Tibial artery (tissue), 4 donors: ENCODE measurements around the gene ADAM22.

ENCODE experiments used
- DNase-seq, 2 donors: peaks; one replicate each; pipeline ENCODE4 v3.0.0-alpha.2; 2019
- H3K27ac ChIP-seq, 2 donors: fragments of 200-600 bp; sonication (generic) in 1 of 2; 1 replicate in 1 of 2; 2 replicates in 1 of 2; pipeline ENCODE4 v1.5.1; 2018 to 2019; ENCODE audit warnings: mild to moderate bottlenecking in 1 of 2
- H3K27me3 ChIP-seq, 2 donors: fragments of 200-600 bp; sonication (generic) in 1 of 2; one replicate each; pipeline versions ENCODE4 v1.5.1 to v1.6.0; 2016 to 2019
- H3K36me3 ChIP-seq, 3 donors: fragments of 200-600 bp; sonication (generic) in 2 of 3; one replicate each; pipeline ENCODE4 v1.5.1; 2016 to 2019; ENCODE audit warnings: mild to moderate bottlenecking in 2 of 3
- H3K4me1 ChIP-seq, 4 donors: fragments of 200-600 bp; sonication (generic) in 2 of 4; 1 replicate in 3 of 4; 2 replicates in 1 of 4; pipeline ENCODE4 v1.5.1; 2016 to 2019
- H3K4me3 ChIP-seq, 2 donors: fragments of 200-600 bp; sonication (generic) in 1 of 2; 1 replicate in 1 of 2; 2 replicates in 1 of 2; pipeline ENCODE4 v1.5.1; 2018 to 2019; ENCODE audit warnings: mild to moderate bottlenecking in 2 of 2
- H3K9me3 ChIP-seq, 3 donors: fragments of 200-600 bp; sonication (generic) in 1 of 3; one replicate each; pipeline ENCODE4 v1.5.1; 2016 to 2019
- intact Hi-C: fragments of 100-400 bp; cut with DNase I; formaldehyde crosslinking; loops from one replicate; pipeline ENCODE4 v1.15.0; 2023; ENCODE audit warnings: low total_unique reads
- TF ChIP-seq, protein P1 (sequence below), 2 experiments: fragments of 200-600 bp in 1 of 2; fragments of 450-650 bp in 1 of 2; IDR thresholded peaks; one replicate each; pipeline ENCODE4 v1.5.1; 2017 to 2019; ENCODE audit warnings: antibody characterized with exemption in 2 of 2, mild to moderate bottlenecking in 1 of 2, moderate library complexity in 1 of 2

The ADAM22 gene

DNA sequence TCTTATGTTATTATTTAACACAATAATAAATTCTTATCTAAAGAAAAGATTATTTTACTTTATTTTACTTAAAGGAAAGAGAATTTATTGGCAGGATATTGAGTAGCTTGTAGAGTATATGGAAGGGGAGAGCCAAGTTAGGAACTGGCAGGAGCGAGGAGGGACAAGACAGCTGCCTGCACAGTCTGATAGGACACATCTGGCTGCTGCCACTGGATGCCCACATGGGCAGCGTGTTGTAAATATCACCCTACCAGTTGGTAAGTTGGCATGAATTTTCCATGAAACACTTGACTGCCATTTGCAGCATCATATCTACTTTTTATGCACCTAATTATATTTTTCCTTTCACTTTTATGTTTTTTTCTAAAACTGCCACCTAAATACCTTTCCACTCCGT, 266.2 kb downstream of the ADAM22 start:
- no peak overlapping the region for H3K27ac ChIP-seq
- no peak for DNase-seq
- intact Hi-C loops, result no loop called here
- H3K36me3 ChIP-seq, result peaks cover 14 to 37% (median 25%) of the 10 kb centered on the region in 3 donors
- H3K27me3 ChIP-seq, result no peaks in the 10 kb centered on the region
- H3K4me3 ChIP-seq, result no peak overlapping the region
- H3K4me1 ChIP-seq, result no peaks in the 10 kb centered on the region
- TF ChIP-seq, protein P1, sequence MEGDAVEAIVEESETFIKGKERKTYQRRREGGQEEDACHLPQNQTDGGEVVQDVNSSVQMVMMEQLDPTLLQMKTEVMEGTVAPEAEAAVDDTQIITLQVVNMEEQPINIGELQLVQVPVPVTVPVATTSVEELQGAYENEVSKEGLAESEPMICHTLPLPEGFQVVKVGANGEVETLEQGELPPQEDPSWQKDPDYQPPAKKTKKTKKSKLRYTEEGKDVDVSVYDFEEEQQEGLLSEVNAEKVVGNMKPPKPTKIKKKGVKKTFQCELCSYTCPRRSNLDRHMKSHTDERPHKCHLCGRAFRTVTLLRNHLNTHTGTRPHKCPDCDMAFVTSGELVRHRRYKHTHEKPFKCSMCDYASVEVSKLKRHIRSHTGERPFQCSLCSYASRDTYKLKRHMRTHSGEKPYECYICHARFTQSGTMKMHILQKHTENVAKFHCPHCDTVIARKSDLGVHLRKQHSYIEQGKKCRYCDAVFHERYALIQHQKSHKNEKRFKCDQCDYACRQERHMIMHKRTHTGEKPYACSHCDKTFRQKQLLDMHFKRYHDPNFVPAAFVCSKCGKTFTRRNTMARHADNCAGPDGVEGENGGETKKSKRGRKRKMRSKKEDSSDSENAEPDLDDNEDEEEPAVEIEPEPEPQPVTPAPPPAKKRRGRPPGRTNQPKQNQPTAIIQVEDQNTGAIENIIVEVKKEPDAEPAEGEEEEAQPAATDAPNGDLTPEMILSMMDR (IDR thresholded peaks at IDR 0.05), result no peak
- H3K9me3 ChIP-seq, result no peaks in the 10 kb centered on the region

DNA sequence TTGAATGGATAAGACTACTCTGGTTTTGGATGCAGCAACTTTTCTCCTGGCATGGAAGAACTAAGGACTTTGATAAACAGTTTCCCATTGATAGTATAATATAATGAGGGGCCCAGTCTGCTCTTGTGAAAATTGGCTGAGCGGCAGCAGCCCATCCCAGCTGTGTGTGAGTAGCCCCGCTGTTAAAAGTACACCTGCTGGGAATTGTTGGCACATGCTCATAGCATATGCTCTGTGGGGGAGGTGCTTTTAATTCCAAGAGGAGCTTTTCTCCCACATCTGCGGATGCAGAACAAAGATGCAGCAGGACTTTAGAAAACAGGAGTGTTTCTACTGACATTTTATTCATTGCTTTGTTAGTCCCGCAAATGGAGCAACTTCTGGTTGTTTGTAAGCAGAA, 266.7 kb downstream of the ADAM22 start:
- Histone ChIP-seq H3K4me1 (no peaks in the 10 kb centered on the region), H3K9me3 (no peaks in the 10 kb centered on the region), H3K27ac (no peak overlapping the region), H3K36me3 (peaks cover 19 to 41% (median 27%) of the 10 kb centered on the region in 3 donors), H3K27me3 (no peaks in the 10 kb centered on the region), H3K4me3 (no peak overlapping the region)
- TF ChIP-seq, protein P1 (IDR thresholded peaks at IDR 0.05), result no peak
- no peak for DNase-seq
- intact Hi-C loops, result no loop called here

DNA sequence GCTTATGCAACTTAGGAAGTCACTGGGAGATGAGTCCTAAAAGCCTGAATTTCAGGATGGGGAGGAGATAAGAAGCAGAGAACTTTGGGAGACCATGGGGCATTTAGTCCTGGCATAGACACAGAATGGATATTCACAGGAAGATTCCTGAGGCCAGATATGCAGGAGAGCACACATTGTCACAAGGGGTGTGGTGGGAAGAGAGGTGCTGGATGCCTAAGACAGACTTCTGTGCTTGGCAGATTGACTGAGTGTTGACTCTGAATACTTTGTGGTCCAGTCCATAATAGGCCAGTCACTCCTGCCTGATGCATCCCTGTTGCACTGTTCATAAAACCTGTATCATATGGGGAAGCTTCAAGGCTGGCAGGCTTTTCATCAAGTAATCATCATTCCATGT, 267.3 kb downstream of the ADAM22 start:
- H3K9me3 ChIP-seq, result no peaks in the 10 kb centered on the region
- no peak overlapping the region for H3K4me3 ChIP-seq
- no peak overlapping the region for H3K27ac ChIP-seq
- intact Hi-C loops, result no loop called here
- no peak for DNase-seq
- H3K4me1 ChIP-seq, result no peaks in the 10 kb centered on the region
- no peaks in the 10 kb centered on the region for H3K27me3 ChIP-seq
- TF ChIP-seq, protein P1 (IDR thresholded peaks at IDR 0.05), result no peak
- H3K36me3 ChIP-seq, result peaks cover 24 to 46% (median 32%) of the 10 kb centered on the region in 3 donors

DNA sequence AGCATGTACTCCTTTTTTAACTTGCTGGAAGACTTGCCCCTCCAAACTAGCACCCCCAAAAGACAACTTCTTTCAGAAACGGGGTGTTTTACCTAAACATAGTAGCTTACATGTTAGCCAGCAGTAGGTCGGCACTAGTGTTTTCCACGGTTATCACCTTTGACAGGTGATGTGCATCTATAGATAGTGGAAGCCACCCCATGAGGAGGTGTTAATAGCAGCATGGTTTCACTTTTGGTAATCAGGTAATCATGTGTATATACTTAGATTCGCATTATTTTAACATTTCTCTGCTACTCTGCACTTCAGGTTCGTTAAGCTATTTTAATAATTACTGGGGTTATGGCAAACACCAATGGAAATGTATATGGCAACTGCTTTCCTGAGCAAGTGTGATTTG, 268.2 kb downstream of the ADAM22 start:
- no peaks in the 10 kb centered on the region for H3K4me1 ChIP-seq
- H3K27ac ChIP-seq, result no peak overlapping the region
- no peaks in the 10 kb centered on the region for H3K27me3 ChIP-seq
- peaks cover 34 to 56% (median 42%) of the 10 kb centered on the region in 3 donors for H3K36me3 ChIP-seq
- H3K9me3 ChIP-seq, result no peaks in the 10 kb centered on the region
- H3K4me3 ChIP-seq, result no peak overlapping the region
- intact Hi-C loops, result no loop called here
- TF ChIP-seq, protein P1 (IDR thresholded peaks at IDR 0.05), result no peak
- DNase-seq, result no peak

DNA sequence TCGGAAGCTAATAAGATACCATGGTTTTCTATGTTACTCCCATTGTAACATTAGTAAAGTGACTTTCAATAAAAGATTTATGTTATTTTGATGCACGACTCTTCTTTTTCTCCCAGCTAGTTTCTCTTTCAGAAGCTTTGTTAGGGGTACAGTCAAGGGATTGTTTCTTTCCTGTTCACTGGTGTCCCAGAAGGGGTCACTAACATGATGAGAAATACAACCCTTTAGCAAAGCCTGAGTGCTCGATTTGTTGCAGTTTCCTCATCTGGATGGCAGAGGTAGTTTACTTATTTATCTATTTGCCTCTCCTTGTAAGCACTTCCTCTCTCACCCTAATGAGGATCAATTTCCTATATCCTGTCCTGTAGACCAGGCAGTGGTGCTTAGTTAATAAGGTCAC, 268.7 kb downstream of the ADAM22 start:
- intact Hi-C loops, result no loop called here
- Histone ChIP-seq H3K4me3 (no peak overlapping the region), H3K9me3 (no peaks in the 10 kb centered on the region), H3K4me1 (no peaks in the 10 kb centered on the region), H3K36me3 (peaks cover 39 to 61% (median 47%) of the 10 kb centered on the region in 3 donors), H3K27me3 (no peaks in the 10 kb centered on the region), H3K27ac (no peak overlapping the region)
- TF ChIP-seq, protein P1 (IDR thresholded peaks at IDR 0.05), result no peak
- DNase-seq, result no peak

DNA sequence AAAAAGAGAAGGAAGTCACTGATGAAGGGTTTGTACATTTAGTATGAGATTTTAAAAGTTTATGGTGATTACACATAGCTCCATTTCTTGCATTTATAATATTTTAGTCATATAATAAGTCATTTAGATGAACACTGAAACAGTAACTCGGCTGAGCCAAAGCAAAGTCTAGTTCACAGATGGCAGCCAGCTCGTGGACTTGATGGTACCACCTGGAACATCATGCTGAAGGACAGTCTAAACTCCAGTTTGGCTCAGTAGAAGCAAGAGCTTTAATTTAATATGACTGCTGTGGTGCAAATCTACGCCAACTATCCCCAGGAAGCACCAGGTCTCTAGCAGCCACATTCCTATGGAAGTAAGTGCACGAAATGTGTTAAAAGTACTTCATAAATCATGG, 269.4 kb downstream of the ADAM22 start:
- DNase-seq, result no peak
- intact Hi-C loops, result no loop called here
- no peak overlapping the region for H3K4me3 ChIP-seq

More for the DNA sequence above, 269.4 kb downstream of the ADAM22 start:
- Histone ChIP-seq H3K27me3 (no peaks in the 10 kb centered on the region), H3K36me3 (peaks cover 45 to 67% (median 53%) of the 10 kb centered on the region in 3 donors), H3K9me3 (no peaks in the 10 kb centered on the region), H3K4me1 (no peaks in the 10 kb centered on the region), H3K27ac (no peak overlapping the region)
- TF ChIP-seq, protein P1 (IDR thresholded peaks at IDR 0.05), result no peak
